Trophoblast cell (in vitro differentiated cells and primary cell): ENCODE results near the gene NNMT.

Experiments used
- DNase-seq, 2 donors: peaks; one replicate each; pipeline ENCODE4 v3.0.0-alpha.2; 2016
- H2AFZ ChIP-seq: 2 replicates; pipeline ENCODE4 v1.6.1; 2013; ENCODE audit warnings: low read length, moderate library complexity, mild to moderate bottlenecking; ENCODE audit not compliant: insufficient read depth, poor library complexity
- H2AK5ac ChIP-seq: 2 replicates; pipeline ENCODE4 v1.6.1; 2013; ENCODE audit warnings: mild to moderate bottlenecking, low read length
- H2BK120ac ChIP-seq: 2 replicates; pipeline ENCODE4 v1.6.1; 2013; ENCODE audit warnings: low read length, mild to moderate bottlenecking, moderate library complexity; ENCODE audit not compliant: insufficient read depth, poor library complexity
- H2BK12ac ChIP-seq: 2 replicates; pipeline ENCODE4 v1.6.1; 2013; ENCODE audit warnings: mild to moderate bottlenecking, low read length, moderate library complexity
- H2BK5ac ChIP-seq: 2 replicates; pipeline ENCODE4 v1.6.1; 2013; ENCODE audit warnings: low read length, low read depth, moderate library complexity, mild to moderate bottlenecking; ENCODE audit not compliant: poor library complexity
- H3K14ac ChIP-seq: 2 replicates; pipeline ENCODE4 v1.6.1; 2013; ENCODE audit warnings: mild to moderate bottlenecking, low read length
- H3K18ac ChIP-seq: 2 replicates; pipeline ENCODE4 v1.6.1; 2013; ENCODE audit warnings: mild to moderate bottlenecking, low read length
- H3K23ac ChIP-seq: 2 replicates; pipeline ENCODE4 v1.6.1; 2013; ENCODE audit warnings: low read length
- H3K27ac ChIP-seq: 2 replicates; pipeline ENCODE4 v1.5.1; 2013; ENCODE audit warnings: low read depth, mild to moderate bottlenecking, inconsistent platforms, low read length, moderate library complexity
- H3K27me3 ChIP-seq: 2 replicates; pipeline ENCODE4 v1.6.1; 2013; ENCODE audit warnings: inconsistent platforms, mild to moderate bottlenecking, low read length, moderate library complexity; ENCODE audit not compliant: insufficient read depth
- H3K36me3 ChIP-seq, 2 experiments: 1 replicate in 1 of 2; 2 replicates in 1 of 2; pipeline ENCODE4 v1.6.1; 2013; ENCODE audit warnings: low read length in 2 of 2, mild to moderate bottlenecking in 2 of 2, moderate library complexity in 1 of 2; ENCODE audit not compliant: insufficient read depth in 2 of 2, control insufficient read depth in 1 of 2
- H3K4ac ChIP-seq: 2 replicates; pipeline ENCODE4 v1.6.1; 2013; ENCODE audit warnings: low read depth, mild to moderate bottlenecking, low read length, moderate library complexity
- H3K4me1 ChIP-seq, 2 experiments: 1 replicate in 1 of 2; 2 replicates in 1 of 2; pipeline ENCODE4 v1.6.1; 2013; ENCODE audit warnings: low read length in 2 of 2, mild to moderate bottlenecking in 2 of 2, moderate library complexity in 1 of 2; ENCODE audit not compliant: insufficient read depth in 2 of 2, control insufficient read depth in 1 of 2
- H3K4me2 ChIP-seq: 2 replicates; pipeline ENCODE4 v1.6.1; 2013; ENCODE audit warnings: inconsistent platforms, mild to moderate bottlenecking, low read length, moderate library complexity
- H3K4me3 ChIP-seq: 2 replicates; pipeline ENCODE4 v1.5.1; 2013; ENCODE audit warnings: mild to moderate bottlenecking, low read depth, low read length, inconsistent platforms
- H3K79me1 ChIP-seq: one replicate; pipeline ENCODE4 v1.6.1; 2013; ENCODE audit warnings: low read length
- H3K79me2 ChIP-seq: 2 replicates; pipeline ENCODE4 v1.6.1; 2013; ENCODE audit warnings: low read length, mild to moderate bottlenecking; ENCODE audit not compliant: control insufficient read depth, insufficient read depth, poor library complexity
- H3K9ac ChIP-seq: 2 replicates; pipeline ENCODE4 v1.6.1; 2013; ENCODE audit warnings: mild to moderate bottlenecking, low read length
- H3K9me3 ChIP-seq: 2 replicates; pipeline ENCODE4 v1.6.1; 2013; ENCODE audit warnings: low read depth, mild to moderate bottlenecking, control low read depth, inconsistent platforms, low read length; ENCODE audit not compliant: insufficient read depth
- H4K12ac ChIP-seq: 2 replicates; pipeline ENCODE4 v1.6.1; 2013; ENCODE audit warnings: low read depth, mild to moderate bottlenecking, low read length, moderate library complexity
- H4K8ac ChIP-seq: 2 replicates; pipeline ENCODE4 v1.6.1; 2013; ENCODE audit warnings: low read depth, mild to moderate bottlenecking, low read length, moderate library complexity
- H4K91ac ChIP-seq: one replicate; pipeline ENCODE4 v1.6.1; 2013; ENCODE audit warnings: low read depth, mild to moderate bottlenecking, low read length, moderate library complexity
- WGBS: extraction: QIAGEN DNeasy Blood & Tissue Kit; methylation state at CpG from one replicate; pipeline ENCODE4 v1.1.7; 2013; ENCODE audit warnings: missing lambda C conversion rate; ENCODE audit not compliant: insufficient read length, insufficient coverage; ENCODE audit errors: extremely low coverage; 5-methylcytosine and 5-hydroxymethylcytosine counted together

NNMT gene

GRCh38 chr11:114285599-114285998 is 10.6 kb upstream of the NNMT start:
- Histone ChIP-seq H2AK5ac (no peak overlapping the region), H2AFZ (no peak overlapping the region), H3K23ac (no peak overlapping the region), H4K91ac (no peak overlapping the region), H3K4ac (no peak overlapping the region), H3K27me3 (no peaks in the 10 kb centered on the region), H4K8ac (no peak overlapping the region), H3K18ac (no peak overlapping the region), H3K9me3 (no peaks in the 10 kb centered on the region), H2BK5ac (no peak overlapping the region), H3K79me2 (no peaks in the 10 kb centered on the region), H3K9ac (no peak overlapping the region), H3K27ac (peak overlapping the region; percentile 39), H3K4me3 (no peak overlapping the region), H2BK12ac (no peak overlapping the region), H3K79me1 (peaks cover 21% of the 10 kb centered on the region), H3K36me3 (no peaks in the 10 kb centered on the region), H3K4me2 (no peak overlapping the region), H3K14ac (no peak overlapping the region), H2BK120ac (no peak overlapping the region), H3K4me1 (peaks cover 9 to 21% of the 10 kb centered on the region in 2 experiments), H4K12ac (no peak overlapping the region)
- peak; percentile 19 to 42 for DNase-seq
- WGBS = no CpG with 5 or more reads among the region's 3 CpGs

GRCh38 chr11:114286229-114286628 is 10.0 kb upstream of the NNMT start:
- Histone ChIP-seq H4K8ac (no peak overlapping the region), H3K9me3 (no peaks in the 10 kb centered on the region), H3K4ac (no peak overlapping the region), H3K27me3 (no peaks in the 10 kb centered on the region), H3K27ac (peak overlapping the region; percentile 39), H2BK5ac (no peak overlapping the region), H3K4me1 (peaks cover 4 to 17% of the 10 kb centered on the region in 2 experiments), H3K9ac (no peak overlapping the region), H3K79me2 (no peaks in the 10 kb centered on the region), H2AFZ (no peak overlapping the region), H2AK5ac (no peak overlapping the region), H3K79me1 (peaks cover 17% of the 10 kb centered on the region), H3K14ac (no peak overlapping the region), H3K23ac (no peak overlapping the region), H3K4me3 (no peak overlapping the region), H2BK120ac (no peak overlapping the region), H4K12ac (no peak overlapping the region), H3K4me2 (no peak overlapping the region), H2BK12ac (no peak overlapping the region), H3K18ac (no peak overlapping the region), H3K36me3 (no peaks in the 10 kb centered on the region), H4K91ac (no peak overlapping the region)
- WGBS = no CpG with 5 or more reads among the region's 3 CpGs
- DNase-seq = no peak

GRCh38 chr11:114287154-114287553 is 9.0 kb upstream of the NNMT start:
- Histone ChIP-seq H2BK120ac (no peak overlapping the region), H3K18ac (no peak overlapping the region), H2BK12ac (no peak overlapping the region), H3K27ac (no peak overlapping the region), H2BK5ac (no peak overlapping the region), H3K9ac (no peak overlapping the region), H3K4me3 (no peak overlapping the region), H4K8ac (no peak overlapping the region), H3K14ac (no peak overlapping the region), H3K4ac (no peak overlapping the region), H3K36me3 (no peaks in the 10 kb centered on the region), H4K91ac (no peak overlapping the region), H2AK5ac (no peak overlapping the region), H3K23ac (no peak overlapping the region), H3K4me1 (peaks cover 7 to 19% of the 10 kb centered on the region in 2 experiments), H4K12ac (no peak overlapping the region), H3K9me3 (no peaks in the 10 kb centered on the region), H2AFZ (no peak overlapping the region), H3K79me2 (no peaks in the 10 kb centered on the region), H3K27me3 (no peaks in the 10 kb centered on the region), H3K79me1 (peaks cover 18% of the 10 kb centered on the region), H3K4me2 (no peak overlapping the region)
- no peak for DNase-seq
- WGBS = no CpG with 5 or more reads among the region's 2 CpGs

GRCh38 chr11:114288136-114288535 is 8.1 kb upstream of the NNMT start:
- no CpG with 5 or more reads among the region's 2 CpGs for WGBS
- no peak overlapping the region for H3K9ac ChIP-seq
- H4K8ac ChIP-seq = no peak overlapping the region
- peak overlapping the region; percentile 31 for H4K91ac ChIP-seq
- H2AFZ ChIP-seq = no peak overlapping the region
- H2BK5ac ChIP-seq = no peak overlapping the region
- H3K36me3 ChIP-seq = no peaks in the 10 kb centered on the region
- no peak overlapping the region for H3K23ac ChIP-seq
- peaks cover 25% of the 10 kb centered on the region for H3K79me1 ChIP-seq
- peaks cover 7 to 22% of the 10 kb centered on the region in 2 experiments for H3K4me1 ChIP-seq
- H3K9me3 ChIP-seq = no peaks in the 10 kb centered on the region
- H3K27me3 ChIP-seq = no peaks in the 10 kb centered on the region
- H3K4me2 ChIP-seq = no peak overlapping the region
- H3K4me3 ChIP-seq = no peak overlapping the region
- no peak overlapping the region for H3K14ac ChIP-seq
- H2BK12ac ChIP-seq = no peak overlapping the region
- H3K18ac ChIP-seq = no peak overlapping the region
- no peak overlapping the region for H3K27ac ChIP-seq
- no peak overlapping the region for H2AK5ac ChIP-seq
- DNase-seq = no peak
- no peak overlapping the region for H4K12ac ChIP-seq
- H3K79me2 ChIP-seq = peaks cover 3% of the 10 kb centered on the region
- no peak overlapping the region for H3K4ac ChIP-seq
- no peak overlapping the region for H2BK120ac ChIP-seq
